ENCODE measurements around the gene SERINC4. TPM values are rescaled to one million over a fixed set of nuclear protein-coding genes. Genes with fewer than 3 reads are reported as not detected.

The SERINC4 gene
- total and polyA plus RNA-seq, 9 of the 15 experiments (the other 6 are each of a cell fraction or from before 2014, with no cell fraction given): 0.14 to 0.86 (median 0.18) TPM; not detected in 2

DNA sequence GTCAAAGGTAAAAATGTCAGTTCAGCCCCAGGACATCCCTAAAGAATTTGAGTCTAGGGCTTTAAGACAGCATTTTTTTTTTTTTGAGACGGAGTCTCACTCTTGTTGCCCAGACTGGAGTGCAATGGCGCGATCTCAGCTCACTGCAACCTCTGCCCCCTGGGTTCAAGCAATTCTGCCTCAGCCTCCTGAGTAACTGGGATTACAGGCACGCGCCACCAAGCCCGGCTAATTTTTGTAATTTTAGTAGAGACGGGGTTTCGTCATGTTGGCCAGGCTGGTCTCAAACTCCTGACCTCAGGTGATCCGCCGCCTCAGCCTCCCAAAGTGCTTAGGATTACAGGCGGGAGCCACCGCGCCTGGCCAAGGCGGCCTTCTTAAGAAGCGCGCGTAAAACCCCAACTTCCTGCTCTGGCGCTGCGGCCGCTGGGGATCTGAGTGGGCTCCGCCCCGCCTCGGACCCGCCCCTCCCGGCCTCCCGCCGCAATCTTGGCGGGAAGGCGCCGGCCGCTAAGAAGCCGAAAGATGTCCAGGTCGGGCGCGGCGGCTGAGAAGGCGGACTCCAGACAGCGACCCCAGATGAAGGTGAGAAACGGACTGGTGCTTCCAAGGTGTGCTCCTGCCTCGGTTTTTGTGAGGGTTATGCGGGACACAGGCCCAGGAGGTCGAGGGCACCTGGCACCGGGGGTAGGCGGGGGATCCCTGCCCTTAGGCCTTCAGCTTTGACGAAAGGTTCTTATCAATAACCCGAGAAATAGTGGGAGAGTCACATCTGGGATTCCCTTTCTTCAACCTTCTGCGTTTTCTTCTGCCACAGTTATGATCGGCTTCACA is 26.7 kb upstream of the SERINC4 start, which contains the start of gene WDR76 (continued):
- TF ChIP-seq FIP1L1 (IDR thresholded peaks at IDR 0.05; ENCODE audit: low read depth, low read length, poor library complexity, severe bottlenecking) (no peak), ZZZ3 (IDR thresholded peaks at IDR 0.05) (peak; percentile 79; the same call in 1 of the 2 replicates), SIN3B (IDR thresholded peaks at IDR 0.05; ENCODE audit: low read depth) (no peak), CREM (IDR thresholded peaks at IDR 0.05; ENCODE audit: low read depth) (no peak), ELK1 (CRISPR knock-in tag; IDR thresholded peaks at IDR 0.05) (no peak), MCM7 (IDR thresholded peaks at IDR 0.05) (no peak), ZNF707 (CRISPR knock-in tag; conservative IDR thresholded peaks at IDR 0.05) (no peak), FUS (optimal IDR thresholded peaks at IDR 0.05; ENCODE audit: low read depth, low read length) (no peak), ZNF583 (CRISPR knock-in tag; IDR thresholded peaks at IDR 0.05) (no peak), MECOM (CRISPR knock-in tag; IDR thresholded peaks at IDR 0.05) (no peak), ZNF12 (CRISPR knock-in tag; IDR thresholded peaks at IDR 0.05) (no peak), NR3C1 (CRISPR knock-in tag; IDR thresholded peaks at IDR 0.05) (no peak), ZNF699 (CRISPR knock-in tag; IDR thresholded peaks at IDR 0.05; ENCODE audit: insufficient replicate concordance) (no peak), NFIC (IDR thresholded peaks at IDR 0.05) (peak; percentile 45; the same call in 1 of the 2 replicates)
- TF ChIP-seq, protein P1, sequence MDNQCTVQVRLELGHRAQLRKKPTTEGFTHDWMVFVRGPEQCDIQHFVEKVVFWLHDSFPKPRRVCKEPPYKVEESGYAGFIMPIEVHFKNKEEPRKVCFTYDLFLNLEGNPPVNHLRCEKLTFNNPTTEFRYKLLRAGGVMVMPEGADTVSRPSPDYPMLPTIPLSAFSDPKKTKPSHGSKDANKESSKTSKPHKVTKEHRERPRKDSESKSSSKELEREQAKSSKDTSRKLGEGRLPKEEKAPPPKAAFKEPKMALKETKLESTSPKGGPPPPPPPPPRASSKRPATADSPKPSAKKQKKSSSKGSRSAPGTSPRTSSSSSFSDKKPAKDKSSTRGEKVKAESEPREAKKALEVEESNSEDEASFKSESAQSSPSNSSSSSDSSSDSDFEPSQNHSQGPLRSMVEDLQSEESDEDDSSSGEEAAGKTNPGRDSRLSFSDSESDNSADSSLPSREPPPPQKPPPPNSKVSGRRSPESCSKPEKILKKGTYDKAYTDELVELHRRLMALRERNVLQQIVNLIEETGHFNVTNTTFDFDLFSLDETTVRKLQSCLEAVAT (IDR thresholded peaks at IDR 0.05): 0 out of 4 replicates have a peak, but pooled peaks of 1 of the 2 experiments have one; percentile 46
- TF ChIP-seq, protein P2, sequence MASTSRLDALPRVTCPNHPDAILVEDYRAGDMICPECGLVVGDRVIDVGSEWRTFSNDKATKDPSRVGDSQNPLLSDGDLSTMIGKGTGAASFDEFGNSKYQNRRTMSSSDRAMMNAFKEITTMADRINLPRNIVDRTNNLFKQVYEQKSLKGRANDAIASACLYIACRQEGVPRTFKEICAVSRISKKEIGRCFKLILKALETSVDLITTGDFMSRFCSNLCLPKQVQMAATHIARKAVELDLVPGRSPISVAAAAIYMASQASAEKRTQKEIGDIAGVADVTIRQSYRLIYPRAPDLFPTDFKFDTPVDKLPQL (IDR thresholded peaks at IDR 0.05; ENCODE audit: extremely low read depth, insufficient read length): no peak
- TF ChIP-seq, protein P3, sequence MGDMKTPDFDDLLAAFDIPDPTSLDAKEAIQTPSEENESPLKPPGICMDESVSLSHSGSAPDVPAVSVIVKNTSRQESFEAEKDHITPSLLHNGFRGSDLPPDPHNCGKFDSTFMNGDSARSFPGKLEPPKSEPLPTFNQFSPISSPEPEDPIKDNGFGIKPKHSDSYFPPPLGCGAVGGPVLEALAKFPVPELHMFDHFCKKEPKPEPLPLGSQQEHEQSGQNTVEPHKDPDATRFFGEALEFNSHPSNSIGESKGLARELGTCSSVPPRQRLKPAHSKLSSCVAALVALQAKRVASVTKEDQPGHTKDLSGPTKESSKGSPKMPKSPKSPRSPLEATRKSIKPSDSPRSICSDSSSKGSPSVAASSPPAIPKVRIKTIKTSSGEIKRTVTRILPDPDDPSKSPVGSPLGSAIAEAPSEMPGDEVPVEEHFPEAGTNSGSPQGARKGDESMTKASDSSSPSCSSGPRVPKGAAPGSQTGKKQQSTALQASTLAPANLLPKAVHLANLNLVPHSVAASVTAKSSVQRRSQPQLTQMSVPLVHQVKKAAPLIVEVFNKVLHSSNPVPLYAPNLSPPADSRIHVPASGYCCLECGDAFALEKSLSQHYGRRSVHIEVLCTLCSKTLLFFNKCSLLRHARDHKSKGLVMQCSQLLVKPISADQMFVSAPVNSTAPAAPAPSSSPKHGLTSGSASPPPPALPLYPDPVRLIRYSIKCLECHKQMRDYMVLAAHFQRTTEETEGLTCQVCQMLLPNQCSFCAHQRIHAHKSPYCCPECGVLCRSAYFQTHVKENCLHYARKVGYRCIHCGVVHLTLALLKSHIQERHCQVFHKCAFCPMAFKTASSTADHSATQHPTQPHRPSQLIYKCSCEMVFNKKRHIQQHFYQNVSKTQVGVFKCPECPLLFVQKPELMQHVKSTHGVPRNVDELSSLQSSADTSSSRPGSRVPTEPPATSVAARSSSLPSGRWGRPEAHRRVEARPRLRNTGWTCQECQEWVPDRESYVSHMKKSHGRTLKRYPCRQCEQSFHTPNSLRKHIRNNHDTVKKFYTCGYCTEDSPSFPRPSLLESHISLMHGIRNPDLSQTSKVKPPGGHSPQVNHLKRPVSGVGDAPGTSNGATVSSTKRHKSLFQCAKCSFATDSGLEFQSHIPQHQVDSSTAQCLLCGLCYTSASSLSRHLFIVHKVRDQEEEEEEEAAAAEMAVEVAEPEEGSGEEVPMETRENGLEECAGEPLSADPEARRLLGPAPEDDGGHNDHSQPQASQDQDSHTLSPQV (IDR thresholded peaks at IDR 0.05): peak; percentile 94
- TF ChIP-seq, protein P4, sequence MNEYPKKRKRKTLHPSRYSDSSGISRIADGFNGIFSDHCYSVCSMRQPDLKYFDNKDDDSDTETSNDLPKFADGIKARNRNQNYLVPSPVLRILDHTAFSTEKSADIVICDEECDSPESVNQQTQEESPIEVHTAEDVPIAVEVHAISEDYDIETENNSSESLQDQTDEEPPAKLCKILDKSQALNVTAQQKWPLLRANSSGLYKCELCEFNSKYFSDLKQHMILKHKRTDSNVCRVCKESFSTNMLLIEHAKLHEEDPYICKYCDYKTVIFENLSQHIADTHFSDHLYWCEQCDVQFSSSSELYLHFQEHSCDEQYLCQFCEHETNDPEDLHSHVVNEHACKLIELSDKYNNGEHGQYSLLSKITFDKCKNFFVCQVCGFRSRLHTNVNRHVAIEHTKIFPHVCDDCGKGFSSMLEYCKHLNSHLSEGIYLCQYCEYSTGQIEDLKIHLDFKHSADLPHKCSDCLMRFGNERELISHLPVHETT (CRISPR knock-in tag; conservative IDR thresholded peaks at IDR 0.05 in 1 of 2, IDR thresholded peaks at IDR 0.05 in 1 of 2): no peak; a peak in 1 of 4 replicates
